H9 (cell line): ENCODE data around the gene TBL1X. TPM values are rescaled to one million over a fixed set of nuclear protein-coding genes. Genes with fewer than 3 reads are reported as not detected.

Experiments used
- DNase-seq: peaks from one replicate; pipeline ENCODE4 v3.0.0-alpha.2; 2017
- H2AFZ ChIP-seq: one replicate; pipeline ENCODE4 v1.6.1; 2013; ENCODE audit warnings: mild to moderate bottlenecking, low read length, control low read depth, moderate library complexity
- H2AK5ac ChIP-seq: 2 replicates; pipeline ENCODE4 v1.6.1; 2013; ENCODE audit warnings: low read length, control low read depth, mixed read lengths; ENCODE audit not compliant: insufficient read length
- H2BK120ac ChIP-seq: one replicate; pipeline ENCODE4 v1.6.1; 2013; ENCODE audit warnings: low read depth, mild to moderate bottlenecking, low read length, control low read depth, inconsistent platforms; ENCODE audit not compliant: poor library complexity, severe bottlenecking
- H2BK12ac ChIP-seq: 2 replicates; pipeline ENCODE4 v1.6.1; 2013; ENCODE audit warnings: low read length, control low read depth, mixed read lengths, low read depth; ENCODE audit not compliant: insufficient read length
- H2BK15ac ChIP-seq: 2 replicates; pipeline ENCODE4 v1.6.1; 2013; ENCODE audit warnings: low read depth, low read length, control low read depth
- H2BK20ac ChIP-seq: one replicate; pipeline ENCODE4 v1.6.1; 2013; ENCODE audit warnings: low read depth, mild to moderate bottlenecking, low read length, control low read depth, inconsistent platforms; ENCODE audit not compliant: poor library complexity, severe bottlenecking
- H2BK5ac ChIP-seq: 2 replicates; pipeline ENCODE4 v1.6.1; 2013; ENCODE audit warnings: low read length, control low read depth, mixed read lengths; ENCODE audit not compliant: insufficient read length
- H3K14ac ChIP-seq: 2 replicates; pipeline ENCODE4 v1.6.1; 2013; ENCODE audit warnings: low read length, control low read depth; ENCODE audit not compliant: insufficient read depth
- H3K18ac ChIP-seq: 2 replicates; pipeline ENCODE4 v1.6.1; 2013; ENCODE audit warnings: low read depth, mild to moderate bottlenecking, mixed read lengths, low read length, control low read depth; ENCODE audit not compliant: insufficient read length
- H3K23ac ChIP-seq: 2 replicates; pipeline ENCODE4 v1.6.1; 2013; ENCODE audit warnings: low read length, control low read depth, mixed read lengths, low read depth; ENCODE audit not compliant: insufficient read length
- H3K23me2 ChIP-seq: 2 replicates; pipeline ENCODE4 v1.6.1; 2013; ENCODE audit warnings: low read depth, mild to moderate bottlenecking, mixed read lengths, low read length, control low read depth; ENCODE audit not compliant: insufficient read length, poor library complexity, severe bottlenecking
- H3K27ac ChIP-seq: 2 replicates; pipeline ENCODE4 v1.5.1; 2013; ENCODE audit warnings: low read length, control low read depth, mixed read lengths, low read depth; ENCODE audit not compliant: insufficient read length
- H3K27me3 ChIP-seq: 2 replicates; pipeline ENCODE4 v1.6.1; 2013; ENCODE audit warnings: low read length, control low read depth, inconsistent platforms; ENCODE audit not compliant: insufficient read depth
- H3K4ac ChIP-seq: 2 replicates; pipeline ENCODE4 v1.6.1; 2013; ENCODE audit warnings: low read depth, mild to moderate bottlenecking, control low read depth, inconsistent platforms, low read length, moderate library complexity
- H3K4me1 ChIP-seq: 2 replicates; pipeline ENCODE4 v1.6.1; 2013; ENCODE audit warnings: low read length, control low read depth, inconsistent platforms; ENCODE audit not compliant: insufficient read depth
- H3K4me2 ChIP-seq: 2 replicates; pipeline ENCODE4 v1.6.1; 2013; ENCODE audit warnings: low read length, control low read depth, mixed read lengths; ENCODE audit not compliant: insufficient read length, insufficient read depth
- H3K56ac ChIP-seq: 2 replicates; pipeline ENCODE4 v1.6.1; 2013; ENCODE audit warnings: low read depth, mild to moderate bottlenecking, mixed read lengths, low read length, control low read depth; ENCODE audit not compliant: insufficient read length
- H3K79me1 ChIP-seq: 2 replicates; pipeline ENCODE4 v1.6.1; 2013; ENCODE audit warnings: low read depth, mild to moderate bottlenecking, moderate library complexity, low read length, control low read depth, inconsistent platforms; ENCODE audit not compliant: insufficient read depth, poor library complexity, severe bottlenecking
- H3K79me2 ChIP-seq: 2 replicates; pipeline ENCODE4 v1.6.1; 2013; ENCODE audit warnings: low read length, control low read depth, inconsistent platforms; ENCODE audit not compliant: insufficient read depth
- H3K9ac ChIP-seq: 2 replicates; pipeline ENCODE4 v1.6.1; 2013; ENCODE audit warnings: low read length, control low read depth, mixed read lengths; ENCODE audit not compliant: insufficient read length; ENCODE audit errors: extremely low read depth
- H3K9me3 ChIP-seq: one replicate; pipeline ENCODE4 v1.6.1; 2013; ENCODE audit warnings: low read depth, low read length, inconsistent platforms; ENCODE audit not compliant: control insufficient read depth
- H3T11ph ChIP-seq: one replicate; pipeline ENCODE4 v1.6.1; 2013; ENCODE audit warnings: mild to moderate bottlenecking, low read length, control low read depth, inconsistent platforms
- H4K20me1 ChIP-seq: one replicate; pipeline ENCODE4 v1.6.1; 2013; ENCODE audit not compliant: control insufficient read depth, insufficient read length, insufficient read depth
- H4K5ac ChIP-seq: 2 replicates; pipeline ENCODE4 v1.6.1; 2013; ENCODE audit warnings: low read depth, mild to moderate bottlenecking, mixed read lengths, low read length, control low read depth; ENCODE audit not compliant: insufficient read length
- H4K8ac ChIP-seq: replicated peaks from 2 replicates; pipeline ENCODE4 v1.6.1; 2013; ENCODE audit warnings: low read length, control low read depth, mixed read lengths, low read depth; ENCODE audit not compliant: insufficient read length
- H4K91ac ChIP-seq: 2 replicates; pipeline ENCODE4 v1.6.1; 2013; ENCODE audit warnings: low read depth, mild to moderate bottlenecking, moderate library complexity, mixed read lengths, low read length, control low read depth; ENCODE audit not compliant: insufficient read length
- H3K27ac Mint-ChIP-seq, 3 experiments: 2 replicates in 2 of 3; 3 replicates in 1 of 3; pipeline ENCODE4 v1.8.0; 2020 to 2021; ENCODE audit warnings: mixed read lengths in 3 of 3, mild to moderate bottlenecking in 1 of 3, moderate library complexity in 1 of 3
- H3K27me3 Mint-ChIP-seq: 2 replicates; pipeline ENCODE4 v1.8.0; 2021; ENCODE audit warnings: low read depth, mild to moderate bottlenecking, moderate library complexity, mixed read lengths
- H3K36me3 Mint-ChIP-seq, 3 experiments: 2 replicates in 2 of 3; 3 replicates in 1 of 3; pipeline ENCODE4 v1.8.0; 2020 to 2021; ENCODE audit warnings: low read depth in 3 of 3, mixed read lengths in 3 of 3; ENCODE audit not compliant: insufficient read depth in 1 of 3
- H3K4me1 Mint-ChIP-seq, 2 experiments: 2 replicates each; pipeline ENCODE4 v1.8.0; 2020; ENCODE audit warnings: mixed read lengths in 2 of 2
- H3K4me3 Mint-ChIP-seq, 2 experiments: 2 replicates in 1 of 2; 3 replicates in 1 of 2; pipeline ENCODE4 v1.8.0; 2020 to 2021; ENCODE audit warnings: mild to moderate bottlenecking in 2 of 2, mixed read lengths in 2 of 2, moderate library complexity in 1 of 2
- H3K9me3 Mint-ChIP-seq, 2 experiments: 2 replicates in 1 of 2; 3 replicates in 1 of 2; pipeline ENCODE4 v1.8.0; 2020; ENCODE audit warnings: mild to moderate bottlenecking in 2 of 2, mixed read lengths in 2 of 2, moderate library complexity in 1 of 2
- CTCF ChIP-seq: fragments of 200-600 bp; sonication (generic); conservative IDR thresholded peaks from 3 replicates; pipeline ENCODE4 v1.8.0; 2021; ENCODE audit warnings: antibody characterized with exemption, mild to moderate bottlenecking
- WGBS: extraction: QIAGEN DNeasy Blood & Tissue Kit; methylation state at CpG from one replicate; pipeline ENCODE4 v1.1.7; 2013; ENCODE audit warnings: missing lambda C conversion rate, low lambda C conversion rate, mixed read lengths; ENCODE audit not compliant: insufficient read length; ENCODE audit errors: extremely low coverage; 5-methylcytosine and 5-hydroxymethylcytosine counted together
- total RNA-seq: library from RNA; stranded (reverse); gene quantifications from 2 replicates; pipeline ENCODE4 v1.2.1, GENCODE V29; 2021

TBL1X gene
- total RNA-seq, 1 experiment from 2014 or later, result 24.1 TPM

- Histone ChIP-seq H3K23ac (no peak overlapping the region), H3T11ph (no peak overlapping the region), H3K56ac (no peak overlapping the region), H4K91ac (no peak overlapping the region), H4K8ac (no peak overlapping the region), H3K14ac (no peak overlapping the region), H3K79me2 (no peaks in the 10 kb centered on the region; the same call in 1 of the 2 replicates), H3K9ac (no peak overlapping the region), H3K23me2 (no peaks in the 10 kb centered on the region), H2AK5ac (no peak overlapping the region), H2AFZ (no peak overlapping the region), H3K4ac (no peak overlapping the region), H3K9me3 (no peaks in the 10 kb centered on the region), H2BK120ac (no peak overlapping the region), H2BK20ac (no peak overlapping the region), H4K5ac (no peak overlapping the region), H3K79me1 (no peaks in the 10 kb centered on the region), H3K27ac (no peak overlapping the region), H3K4me1 (peaks cover 19% of the 10 kb centered on the region), H2BK5ac (no peak overlapping the region), H3K18ac (peak overlapping the region; percentile 40), H2BK15ac (no peak overlapping the region), H2BK12ac (no peak overlapping the region), H3K27me3 (no peaks in the 10 kb centered on the region), H3K4me2 (peak overlapping the region; percentile 6), H4K20me1 (no peaks in the 10 kb centered on the region)
- Mint-ChIP-seq H3K9me3 (peaks cover 2 to 46% of the 10 kb centered on the region in 2 experiments; a peak in 3 of 5 replicates), H3K36me3 (peaks cover 3 to 12% (median 10%) of the 10 kb centered on the region in 3 experiments), H3K27ac (peak overlapping the region in 1 of 3 experiments; percentile 42; a peak in 2 of 7 replicates), H3K4me3 (peak overlapping the region in 1 of 2 experiments; percentile 36; a peak in 1 of 5 replicates), H3K4me1 (peaks cover 36 to 39% of the 10 kb centered on the region in 2 experiments), H3K27me3 (no peaks in the 10 kb centered on the region)
- DNase-seq, result peak; percentile 38
- no CpG with 5 or more reads among the region's 12 CpGs for WGBS
- 0 out of 3 replicates have a peak, but pooled peaks have one; percentile 37 for TF ChIP-seq CTCF
Observed at GRCh38 chrX:9573282-9574106, 108.6 kb downstream of the TBL1X start.
